ENCODE data around the gene JAKMIP3. TPM values are rescaled to one million over a fixed set of nuclear protein-coding genes. Genes with fewer than 3 reads are reported as not detected.

JAKMIP3 gene
- total and polyA plus RNA-seq, 9 of the 15 experiments (the other 6 are each of a cell fraction or from before 2014, with no cell fraction given), result 0.04 TPM; not detected in 8

DNA sequence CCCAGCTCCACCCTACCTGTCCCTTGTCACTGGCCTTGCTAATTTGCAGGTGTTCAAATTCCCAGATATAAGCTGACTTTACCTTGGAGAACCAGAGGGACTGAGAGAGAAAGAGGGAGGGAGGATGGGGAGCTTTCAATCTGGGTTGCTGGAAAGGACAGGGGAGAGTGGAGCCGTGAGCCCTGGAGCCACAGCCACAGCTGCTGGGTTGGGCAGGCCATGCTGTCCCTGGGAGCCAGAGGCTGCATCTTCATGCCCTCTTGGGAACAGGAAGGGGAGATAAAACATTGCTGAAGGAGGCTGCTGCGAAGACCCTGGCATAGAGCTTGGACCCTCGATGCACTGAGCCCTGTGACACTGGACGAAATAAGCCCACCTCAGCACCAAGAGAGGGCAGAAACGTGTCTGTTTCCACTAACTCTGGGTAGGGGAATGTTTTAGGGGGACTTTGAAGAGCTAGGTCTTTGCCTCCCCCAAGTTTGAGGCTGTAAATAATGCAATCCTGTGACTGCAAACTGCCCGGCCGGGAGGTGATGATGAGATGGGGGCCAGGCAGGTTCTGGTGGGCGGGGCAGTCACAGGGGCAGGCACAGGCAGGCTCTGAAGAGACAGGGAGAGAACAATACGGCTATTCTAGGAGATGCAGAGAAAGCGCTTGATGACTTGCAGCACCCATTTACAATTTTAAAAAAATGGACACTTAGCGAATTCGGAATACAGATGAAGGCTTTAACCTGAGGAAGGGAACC lies 5.8 kb upstream of the JAKMIP3 start:
- intact Hi-C loops (cut with micrococcal nuclease), result no loop called here
- POLR2A ChIA-PET, result interaction anchor here (1.3 kb wide), 1 partner anchor 21 kb away, joined by 4 read pairs; no protein-coding TSS in a partner anchor

More for the DNA sequence above, 5.8 kb upstream of the JAKMIP3 start:
- H3K4me2 ChIP-seq (ENCODE audit: insufficient read depth, low read length), result no peak overlapping the region
- H3K79me2 ChIP-seq (ENCODE audit: control insufficient read depth, insufficient read depth, low read length), result no peaks in the 10 kb centered on the region
- ATAC-seq (no peak), FAIRE-seq (no peak), DNase-seq (ENCODE audit: extremely low read depth in 1 of 4, low spot score in 3 of 4) (no peak)
- H3K9me3 ChIP-seq (replicated peaks; ENCODE audit: control insufficient read depth, insufficient read depth, low read depth, low read length), result no peaks in the 10 kb centered on the region
- H3K9me1 ChIP-seq (ENCODE audit: control insufficient read depth, insufficient read depth, low read length), result no peaks in the 10 kb centered on the region
- CTCF ChIA-PET (ENCODE audit: low intra/inter-chr PET ratio), result no interaction called here
- no peaks in the 10 kb centered on the region; the same call in none of the 2 replicates for H4K20me1 ChIP-seq (replicated peaks; ENCODE audit: control insufficient read depth, insufficient read depth, low read length)
- H3K27ac ChIP-seq (ENCODE audit: extremely low read depth, low read depth, low read length), result no peak overlapping the region
- TF ChIP-seq ZNF212 (CRISPR knock-in tag; IDR thresholded peaks at IDR 0.05), result no peak
- TF ChIP-seq NFE2 (IDR thresholded peaks at IDR 0.05; ENCODE audit: low read depth), result no peak
- no peak for TF ChIP-seq ZC3H8 (IDR thresholded peaks at IDR 0.05)
- TF ChIP-seq GATAD2B (IDR thresholded peaks at IDR 0.05; ENCODE audit: borderline replicate concordance), result no peak
- no peak for TF ChIP-seq CBFB (CRISPR knock-in tag; IDR thresholded peaks at IDR 0.05)
- TF ChIP-seq, protein P1, sequence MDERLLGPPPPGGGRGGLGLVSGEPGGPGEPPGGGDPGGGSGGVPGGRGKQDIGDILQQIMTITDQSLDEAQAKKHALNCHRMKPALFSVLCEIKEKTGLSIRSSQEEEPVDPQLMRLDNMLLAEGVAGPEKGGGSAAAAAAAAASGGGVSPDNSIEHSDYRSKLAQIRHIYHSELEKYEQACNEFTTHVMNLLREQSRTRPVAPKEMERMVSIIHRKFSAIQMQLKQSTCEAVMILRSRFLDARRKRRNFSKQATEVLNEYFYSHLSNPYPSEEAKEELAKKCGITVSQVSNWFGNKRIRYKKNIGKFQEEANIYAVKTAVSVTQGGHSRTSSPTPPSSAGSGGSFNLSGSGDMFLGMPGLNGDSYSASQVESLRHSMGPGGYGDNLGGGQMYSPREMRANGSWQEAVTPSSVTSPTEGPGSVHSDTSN (CRISPR knock-in tag; IDR thresholded peaks at IDR 0.05; ENCODE audit: low read depth), result no peak
- TF ChIP-seq, protein P1 (tag; conservative IDR thresholded peaks at IDR 0.05; ENCODE audit: low read depth), result no peak
- H3K9ac ChIP-seq (ENCODE audit: insufficient read depth in 1 of 2, low read depth in 2 of 2, low read length in 2 of 2), result no peak overlapping the region
- H2AFZ ChIP-seq (ENCODE audit: low read depth, low read length), result no peak overlapping the region
- no peak overlapping the region for H3K4me3 ChIP-seq
- no peaks in the 10 kb centered on the region for H3K36me3 ChIP-seq (ENCODE audit: control insufficient read depth, insufficient read depth, low read length)
- in situ Hi-C loops (cut with MboI), result no loop called here
- H3K27me3 ChIP-seq (ENCODE audit: control insufficient read depth in 2 of 2, insufficient read depth in 2 of 2, low read length in 2 of 2), result peaks cover 7 to 89% of the 10 kb centered on the region in 2 experiments
- no TSS peak for BruUV-seq (replicated peaks)
- 0% methylated on average over 9 of the region's 12 CpGs for WGBS (ENCODE audit: insufficient coverage, low coverage, missing lambda C conversion rate)
- peaks cover 0 to 5% of the 10 kb centered on the region in 2 experiments; a peak in 3 of 5 replicates for H3K4me1 ChIP-seq (replicated peaks in 1 of 2; ENCODE audit: control insufficient read depth in 2 of 2, insufficient read depth in 2 of 2, low read length in 2 of 2)

Data from K562 (cell line).